HG03064 (cell line): ENCODE data around the gene POTEF.
"Not testable (repeated sequence)": the region's sequence is repeated elsewhere in the genome, so short reads cannot be mapped to it uniquely, and the experiment has no call there.

Experiments used
- ATAC-seq: cut with Tn5 transposase; IDR thresholded peaks from one replicate; pipeline ENCODE4 v1.9.1; 2021; ENCODE audit warnings: low read depth; ENCODE audit not compliant: unreplicated experiment

Gene POTEF

DNA sequence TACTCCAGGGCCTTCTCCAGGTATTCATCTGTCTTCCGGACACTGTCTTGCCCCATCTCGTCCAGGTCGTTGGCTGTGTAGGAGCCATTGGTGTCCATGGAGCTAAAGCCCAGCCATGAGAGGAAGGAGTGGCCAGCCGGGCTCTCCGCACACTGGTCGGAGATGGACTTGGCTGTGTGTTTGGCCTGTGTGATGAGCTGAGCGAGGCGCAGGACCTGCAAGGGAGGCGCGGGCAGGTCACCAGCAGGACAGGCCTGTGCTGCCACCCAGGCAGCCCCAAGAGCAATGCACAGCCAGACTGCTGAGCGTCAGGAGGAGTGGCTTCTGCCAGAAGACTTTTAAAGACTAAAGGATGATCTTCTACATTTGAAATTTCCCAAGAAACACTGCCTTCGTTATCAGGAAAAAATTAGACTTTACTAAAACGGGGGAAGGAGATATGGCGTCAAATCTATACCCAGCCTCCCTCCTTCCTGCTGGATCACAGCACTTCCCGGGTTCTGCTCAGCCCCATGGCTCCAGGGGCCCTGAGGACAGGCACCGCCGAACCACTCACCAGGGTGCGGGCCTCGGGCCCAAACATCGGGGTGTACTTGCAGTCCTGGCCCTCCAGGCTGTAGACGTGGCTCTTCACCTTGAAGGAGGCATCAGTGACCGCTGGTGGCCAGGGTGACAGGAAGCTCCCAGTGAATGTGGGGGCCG, 24.9 kb upstream of the POTEF start:
- ATAC-seq, result not testable (repeated sequence)

DNA sequence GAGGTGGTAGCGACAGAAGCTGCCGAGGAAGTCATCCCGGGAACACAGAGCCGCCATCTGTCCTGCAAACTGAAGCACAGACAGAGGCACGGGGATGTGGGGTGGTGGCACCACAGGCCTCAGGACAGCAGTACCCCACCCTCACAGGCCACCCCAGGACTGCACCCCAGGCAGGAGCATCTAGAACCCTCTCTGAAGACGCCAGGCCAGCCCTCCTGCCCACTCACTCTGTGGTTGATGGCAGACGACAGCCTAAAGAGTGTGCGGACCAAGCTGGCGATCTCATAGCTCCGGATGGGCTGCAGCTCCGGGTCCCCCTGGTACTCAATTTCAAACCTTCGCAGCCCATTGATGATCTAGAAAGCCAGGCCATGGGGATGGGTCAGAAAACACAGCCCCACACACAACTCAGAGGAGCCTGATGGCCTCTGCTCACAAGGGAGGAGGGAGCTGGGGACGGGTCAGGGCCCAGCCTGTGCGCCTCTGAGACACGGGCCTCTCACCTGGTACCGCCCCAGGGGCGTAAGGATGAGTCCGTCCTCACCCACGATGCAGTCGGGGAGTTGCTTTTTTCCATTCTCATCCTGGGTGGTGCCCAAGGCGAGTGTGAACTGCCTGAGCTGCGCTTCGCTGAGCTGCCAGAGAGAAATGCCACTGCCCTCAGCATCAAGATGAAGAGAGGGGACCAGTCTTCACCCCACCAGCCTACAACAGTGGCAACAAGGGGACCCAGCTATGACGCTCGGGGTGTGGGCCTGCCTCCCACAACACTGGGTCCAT, 24.0 kb upstream of the POTEF start:
- ATAC-seq, result no peak

DNA sequence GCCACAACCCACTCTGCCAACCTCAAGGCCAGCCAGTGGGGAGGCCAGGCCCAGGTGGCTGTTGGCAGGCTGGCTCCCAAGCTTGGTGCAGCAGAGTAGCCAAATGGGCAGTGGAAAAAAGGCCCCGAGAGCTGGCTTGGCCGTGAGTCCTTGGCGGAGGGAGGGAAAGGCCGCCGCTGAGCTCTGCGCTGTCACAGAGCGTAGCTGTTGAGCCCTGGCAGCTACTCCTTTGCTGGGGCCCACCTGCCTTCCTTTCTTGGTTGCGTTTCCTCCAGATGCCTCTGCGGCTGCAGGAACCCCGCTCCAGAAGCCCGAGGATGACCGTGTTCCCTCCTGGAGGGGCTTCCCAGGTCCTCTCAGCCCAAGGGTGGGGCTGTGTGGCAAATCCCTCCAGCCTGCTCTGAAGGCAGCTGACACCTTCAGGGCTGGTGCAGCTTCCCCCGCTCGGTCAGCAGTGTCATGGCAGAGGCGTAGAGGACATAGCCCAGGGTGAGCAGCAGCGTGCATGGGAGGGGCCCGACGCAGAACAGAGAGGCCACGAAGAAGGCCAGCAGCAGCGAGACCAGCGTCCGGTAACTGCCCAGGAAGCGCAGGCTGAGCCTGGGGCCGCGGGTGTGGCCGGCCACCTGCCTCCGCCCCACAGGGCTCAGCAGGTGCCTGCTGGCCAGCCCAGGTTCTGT, 23.3 kb upstream of the POTEF start:
- ATAC-seq, result not testable (repeated sequence)

DNA sequence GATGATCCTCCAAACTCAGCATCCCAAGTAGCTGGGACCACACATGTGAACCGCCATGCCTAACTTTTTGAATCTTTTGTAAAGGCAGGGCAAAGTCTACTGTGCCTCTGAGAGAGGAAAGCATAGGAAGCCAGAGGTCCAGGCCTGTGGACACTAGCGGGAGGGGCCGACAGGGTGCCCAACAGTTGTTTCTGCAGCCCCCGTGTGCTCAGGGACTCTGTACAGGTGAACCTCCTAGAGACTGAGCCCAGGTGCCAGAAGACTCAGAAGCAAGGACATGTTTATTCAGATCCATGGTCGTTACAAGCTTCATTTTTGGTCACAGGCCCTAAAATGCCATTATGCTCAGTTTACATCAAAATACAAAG, 22.1 kb upstream of the POTEF start:
- not testable (repeated sequence) for ATAC-seq

DNA sequence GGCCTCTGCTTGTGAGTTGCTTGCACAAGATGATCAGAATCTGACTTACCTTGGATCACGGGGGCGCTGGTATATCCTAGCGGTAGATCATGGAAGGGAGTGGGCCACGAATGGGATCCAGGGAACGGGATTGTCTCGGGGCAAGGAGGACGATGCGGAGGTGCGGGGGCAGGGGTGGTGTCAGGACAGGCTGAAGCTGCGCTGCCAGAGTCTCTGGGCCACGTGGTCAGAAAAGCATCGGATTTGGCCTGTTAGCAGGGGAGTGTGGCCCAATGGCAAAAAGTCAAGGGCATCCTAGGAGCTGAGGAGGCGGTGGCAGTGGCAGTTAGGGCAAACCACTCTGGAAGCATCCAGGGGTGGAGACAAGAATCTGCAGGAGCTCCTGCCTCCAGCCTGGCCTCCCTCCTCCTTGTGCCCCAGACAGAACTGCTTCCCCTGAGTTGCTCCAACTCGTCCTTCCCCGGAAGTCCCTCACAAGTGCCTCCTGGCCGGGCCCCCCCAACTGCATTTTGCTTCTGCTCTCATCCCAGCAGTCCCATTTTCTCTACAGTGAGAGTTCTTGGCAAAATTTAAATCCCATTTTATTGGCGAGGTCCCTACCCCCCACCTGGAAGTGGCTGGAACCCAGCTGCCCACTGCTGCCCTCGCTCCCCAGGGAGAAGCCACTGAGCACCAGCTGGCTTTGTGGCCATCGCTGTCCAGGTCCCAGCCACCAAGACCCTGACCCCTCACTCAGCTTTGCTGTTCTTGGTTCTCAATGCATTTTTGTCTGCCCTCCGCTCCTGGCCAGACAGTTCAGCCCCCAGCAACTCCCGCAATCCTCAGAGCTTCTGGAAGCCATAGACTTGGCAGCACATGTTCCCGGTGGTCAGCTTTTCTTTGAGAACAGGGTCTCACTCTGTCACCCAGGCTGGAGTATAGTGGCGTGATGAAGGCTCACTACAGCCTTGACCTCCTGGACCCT, 21.4 kb upstream of the POTEF start:
- no peak for ATAC-seq

DNA sequence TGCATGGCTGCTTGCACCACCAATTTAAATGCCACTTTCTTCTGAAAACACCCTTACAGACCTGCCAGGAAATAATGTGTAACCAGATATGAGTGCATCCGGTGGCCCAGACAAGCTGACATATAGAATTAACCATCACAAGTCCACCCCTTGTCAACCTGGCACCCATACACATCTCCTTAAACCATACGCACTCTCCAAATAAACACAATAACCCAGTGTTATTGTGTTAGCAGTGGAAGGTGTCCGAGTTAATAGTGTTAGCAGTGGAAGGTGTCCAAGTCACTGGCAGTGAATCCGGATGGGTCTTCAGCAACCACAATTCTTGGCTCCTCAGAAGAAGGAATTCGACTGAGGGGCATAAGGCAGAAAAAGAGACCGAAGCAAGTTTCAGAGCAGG, 19.5 kb upstream of the POTEF start:
- ATAC-seq, result not testable (repeated sequence)

DNA sequence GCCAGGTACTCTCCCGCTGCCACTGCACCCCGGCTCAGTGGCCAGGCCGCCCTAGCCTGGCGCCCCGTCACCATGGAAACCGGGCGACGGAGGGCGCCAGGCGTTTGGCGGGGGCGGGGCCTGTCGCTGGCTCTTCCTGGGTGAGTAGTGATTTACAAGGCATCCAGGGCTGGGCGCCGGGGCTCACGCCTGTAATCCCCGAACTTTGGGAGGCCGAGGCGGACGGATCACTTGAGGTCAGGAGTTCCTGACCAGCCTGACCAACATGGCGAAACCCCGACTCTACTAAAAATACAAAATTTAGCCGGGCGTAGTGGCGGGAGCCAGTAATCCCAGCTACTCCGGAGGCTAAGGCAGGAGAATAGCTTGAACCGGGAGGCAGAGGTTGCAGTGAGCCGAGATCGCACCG, 16.0 kb upstream of the POTEF start, which contains the start of gene CCDC74B:
TSS of gene CCDC74B (minus strand) at position 107 of the 409 bp plus-strand sequence. CDS start 116 bp downstream, outside the sequence.
- ATAC-seq, result peak; percentile 87

DNA sequence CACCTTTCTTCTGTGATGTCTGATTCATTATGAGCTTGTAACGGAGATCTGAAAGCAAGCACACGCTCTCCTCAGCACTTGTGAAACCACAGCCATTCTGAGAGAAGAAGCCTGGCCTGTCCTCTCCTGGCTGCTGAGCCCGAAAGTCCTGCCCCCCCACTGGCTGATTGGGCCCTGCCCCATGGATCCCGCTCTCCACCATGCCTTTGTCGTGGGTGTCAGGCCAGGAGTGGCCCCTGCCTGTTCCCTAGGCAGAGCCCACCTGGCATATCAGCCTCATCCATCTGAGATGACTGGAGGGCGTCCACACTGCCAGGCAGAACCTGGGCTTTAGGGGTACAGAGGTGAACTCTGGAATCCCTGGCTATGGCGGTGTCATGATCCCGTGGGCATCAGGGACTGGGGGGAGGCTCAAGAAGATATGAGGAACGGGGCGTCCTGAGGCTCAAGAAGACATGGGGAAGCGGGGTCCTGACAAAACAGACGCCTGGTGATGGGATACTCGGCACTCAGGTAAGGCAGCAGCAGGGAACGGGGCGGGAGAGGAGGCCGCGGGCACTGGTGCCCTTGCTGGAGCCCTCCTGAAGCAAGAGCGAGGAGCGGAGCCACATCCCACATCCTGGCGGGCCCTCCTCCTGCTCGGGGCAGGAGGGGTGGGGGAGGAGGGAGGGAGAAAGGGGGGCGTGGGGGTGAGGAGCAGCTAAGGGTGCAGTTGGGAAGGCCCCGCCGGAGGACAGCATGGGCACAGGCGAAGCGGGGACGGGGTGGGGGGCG, 14.4 kb upstream of the POTEF start:
- ATAC-seq, result not testable (repeated sequence)

DNA sequence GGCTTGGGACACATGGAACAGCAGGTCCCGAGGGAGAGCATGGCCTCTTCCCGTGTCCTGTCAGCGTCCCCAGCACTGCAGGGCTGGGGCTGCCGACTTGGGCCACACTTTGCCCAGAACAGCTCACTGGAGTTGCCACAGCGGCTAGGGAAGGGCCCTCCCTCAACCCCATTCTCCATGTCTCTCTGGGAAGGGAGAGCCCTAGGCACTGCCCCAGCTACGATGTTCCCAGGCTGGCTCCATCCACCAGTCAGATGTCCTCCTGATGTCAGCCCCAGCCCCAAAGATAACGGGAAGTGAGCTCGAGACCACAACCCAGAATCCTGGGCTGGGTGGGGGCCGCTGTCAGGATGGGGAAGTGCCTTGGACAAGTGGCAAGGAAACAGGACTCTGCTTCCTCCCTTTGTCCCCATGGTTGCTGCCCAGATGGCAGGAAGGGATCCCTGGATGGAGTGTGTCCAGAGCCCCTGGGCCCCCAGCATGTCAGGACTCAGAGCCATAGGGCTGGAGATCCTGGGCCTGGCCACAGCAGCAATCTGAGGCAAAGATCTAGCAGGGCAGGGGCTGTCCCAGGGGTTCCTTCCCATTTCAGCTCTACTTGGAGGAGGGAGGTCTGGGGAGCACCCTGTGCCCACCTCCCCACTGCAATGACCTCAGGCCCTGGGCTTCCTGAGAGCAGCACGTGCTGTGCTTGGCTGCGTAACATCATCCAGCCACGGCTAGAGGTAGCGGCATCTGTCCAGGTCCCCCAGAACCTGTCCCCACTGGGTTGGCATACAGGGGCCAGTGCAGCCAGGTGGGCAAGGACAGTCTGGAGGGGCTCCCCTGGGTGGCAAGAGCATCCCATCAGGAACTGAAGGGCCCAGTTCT, 13.6 kb upstream of the POTEF start:
- not testable (repeated sequence) for ATAC-seq

DNA sequence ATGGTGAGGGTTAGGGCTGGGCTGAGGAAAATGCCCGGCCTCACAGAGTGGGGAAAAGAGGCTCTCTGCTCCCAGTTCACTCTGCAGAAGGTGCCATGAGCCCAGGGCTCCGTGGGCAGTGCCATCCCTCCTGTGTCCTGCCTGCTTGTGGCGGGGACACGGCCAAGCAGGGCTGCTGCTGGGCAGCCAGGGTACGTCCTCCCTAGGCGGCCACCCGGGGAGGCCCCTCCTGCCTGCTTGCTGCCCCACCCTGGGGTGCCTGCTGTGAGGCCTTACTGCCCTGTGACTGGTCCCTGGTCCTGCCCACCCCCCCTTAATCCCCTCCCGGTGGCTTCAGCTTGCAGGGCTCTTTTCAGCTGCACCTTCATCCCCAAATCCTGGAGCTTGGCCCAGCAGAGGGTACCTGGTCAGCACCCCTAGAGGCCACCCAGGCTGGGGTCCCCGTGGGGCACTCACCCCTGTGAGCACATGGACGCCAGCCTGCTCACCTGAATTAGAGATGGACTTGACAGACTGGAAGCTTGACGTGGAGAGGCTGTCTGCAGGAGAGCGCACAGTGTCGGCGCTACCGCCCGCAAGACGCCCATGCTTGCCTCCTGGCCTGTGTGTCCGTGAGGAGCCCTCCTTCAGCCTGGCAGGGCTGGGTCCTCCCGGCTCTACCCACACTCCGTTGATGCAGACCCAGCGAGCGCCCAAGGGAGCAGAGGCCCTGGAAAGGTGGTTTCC, 12.8 kb upstream of the POTEF start:
- not testable (repeated sequence) for ATAC-seq

DNA sequence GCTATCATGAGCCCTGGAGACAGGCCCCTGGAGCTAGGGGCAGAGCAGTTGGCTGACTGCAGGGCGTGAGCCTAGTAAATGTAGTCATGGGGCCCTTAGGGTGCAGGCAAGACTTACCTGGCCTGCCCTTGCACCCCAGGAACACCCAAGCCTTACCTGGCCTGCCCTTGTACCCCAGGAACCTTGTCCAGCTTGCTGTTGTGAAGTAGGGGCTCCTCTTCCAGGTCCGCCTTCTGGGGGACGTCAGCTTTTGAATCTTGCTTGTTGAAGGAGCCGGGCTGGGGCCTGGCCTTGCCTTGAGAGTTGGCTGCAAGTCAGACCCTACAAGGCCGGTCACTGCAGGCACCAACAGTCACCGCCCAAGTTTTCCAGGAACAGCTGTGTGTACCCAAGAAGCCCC, 12.0 kb upstream of the POTEF start:
- ATAC-seq, result not testable (repeated sequence)

DNA sequence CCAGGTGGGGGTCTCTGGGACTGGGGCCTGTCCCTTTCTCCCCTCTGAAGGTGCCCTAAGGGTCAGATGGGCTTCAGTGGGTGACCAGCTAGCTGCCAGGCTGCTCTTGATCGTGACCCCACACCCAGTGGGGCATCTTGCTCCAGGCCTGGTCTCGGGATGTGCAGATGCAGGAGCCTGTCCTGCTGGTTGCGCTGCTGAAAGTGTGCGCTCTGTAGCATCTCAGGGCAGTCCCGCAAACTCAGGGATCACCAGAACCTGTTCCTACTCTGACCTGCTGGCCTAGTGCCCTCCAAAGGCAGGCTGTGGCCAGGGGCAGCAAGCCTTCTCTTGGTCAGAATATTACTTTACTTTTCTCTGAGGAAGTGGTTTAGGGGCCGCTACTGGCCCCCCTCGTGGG, 11.5 kb upstream of the POTEF start:
- ATAC-seq, result not testable (repeated sequence)

DNA sequence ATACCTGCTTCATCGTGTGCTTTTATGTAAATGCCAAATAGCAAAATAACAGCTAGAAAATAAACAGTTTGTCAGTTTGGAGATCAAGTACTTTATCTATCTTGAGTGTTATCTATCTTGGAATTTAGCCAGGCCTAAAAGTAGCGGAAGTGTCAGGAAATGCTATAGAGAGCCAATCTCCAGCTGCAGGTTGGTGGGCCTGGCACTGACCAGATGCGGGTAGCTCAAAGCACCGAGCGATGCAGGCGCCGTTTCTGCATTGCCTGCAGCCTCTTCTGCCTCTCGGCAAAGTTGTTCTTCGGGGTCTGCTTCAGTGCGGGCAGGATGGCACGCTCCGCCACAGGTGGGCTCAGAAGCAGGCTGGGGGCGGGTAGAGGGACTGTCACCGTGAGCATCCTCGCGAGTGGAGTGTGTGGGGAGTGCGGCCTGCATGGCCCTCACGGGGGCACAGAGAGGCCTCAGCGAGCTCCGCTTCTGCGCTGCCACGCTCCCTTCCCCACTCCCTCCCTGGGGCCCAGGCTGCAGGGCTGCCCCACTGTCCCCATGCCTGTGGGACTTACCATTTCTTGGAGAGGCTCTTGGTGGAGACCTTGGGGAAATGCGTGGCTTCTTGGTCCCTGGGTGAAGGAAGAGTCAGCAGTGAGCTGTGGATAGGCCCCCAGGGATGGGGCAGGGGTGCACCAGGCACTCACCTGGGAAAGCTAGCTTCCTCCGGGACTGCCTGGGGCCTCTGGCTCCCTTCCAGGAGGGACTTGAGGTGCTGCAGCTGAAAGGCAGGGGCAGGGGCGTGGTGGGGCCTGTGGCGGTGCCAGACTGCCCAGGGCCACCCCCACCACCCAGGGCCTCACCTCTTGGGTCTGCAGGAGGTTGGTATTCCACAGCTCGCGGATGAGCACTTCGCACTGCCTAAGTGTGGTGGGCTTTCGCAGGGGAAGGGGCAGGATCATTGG, 10.6 kb upstream of the POTEF start:
- ATAC-seq, result not testable (repeated sequence)

DNA sequence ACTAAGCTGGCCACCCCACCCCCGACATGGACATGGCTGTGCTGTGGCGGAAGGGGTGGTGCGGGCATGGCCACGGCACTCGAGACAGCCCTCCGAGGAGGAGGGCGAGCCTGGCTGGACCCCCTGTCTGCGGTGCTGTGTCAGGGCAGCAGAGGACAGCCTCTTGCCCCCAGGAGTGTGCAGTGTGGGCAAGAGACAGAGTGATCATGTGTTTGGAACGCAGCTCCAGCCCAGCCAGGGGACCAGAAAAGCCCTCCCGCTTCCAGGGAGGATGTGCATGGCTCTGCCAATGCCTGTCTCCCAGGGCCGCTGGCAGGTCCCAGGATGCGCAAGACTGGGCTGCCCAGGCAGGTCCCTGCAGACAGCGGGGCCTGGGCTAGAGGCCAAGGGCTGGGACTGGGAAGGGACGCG, 9.8 kb upstream of the POTEF start:
- ATAC-seq, result not testable (repeated sequence)

DNA sequence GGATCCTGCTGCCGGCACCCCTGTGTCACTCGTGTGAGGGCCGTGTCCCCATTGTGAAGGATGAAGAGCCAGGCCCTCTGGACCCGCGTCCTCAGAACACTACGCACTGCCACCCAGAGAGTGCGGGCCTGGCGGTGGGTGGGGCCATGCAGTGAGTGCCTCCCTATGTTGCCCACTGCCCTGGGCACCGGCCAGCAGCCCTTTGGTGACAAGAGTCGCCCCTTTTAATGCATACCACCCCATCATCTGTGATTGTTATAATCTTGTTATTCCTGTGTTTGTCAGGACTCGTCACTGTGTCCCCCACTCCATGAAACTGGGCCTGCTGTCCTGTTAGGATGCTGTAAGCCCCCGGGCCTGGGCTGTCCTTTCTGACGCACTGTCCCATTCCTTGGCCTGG, 9.3 kb upstream of the POTEF start:
- ATAC-seq, result not testable (repeated sequence)

DNA sequence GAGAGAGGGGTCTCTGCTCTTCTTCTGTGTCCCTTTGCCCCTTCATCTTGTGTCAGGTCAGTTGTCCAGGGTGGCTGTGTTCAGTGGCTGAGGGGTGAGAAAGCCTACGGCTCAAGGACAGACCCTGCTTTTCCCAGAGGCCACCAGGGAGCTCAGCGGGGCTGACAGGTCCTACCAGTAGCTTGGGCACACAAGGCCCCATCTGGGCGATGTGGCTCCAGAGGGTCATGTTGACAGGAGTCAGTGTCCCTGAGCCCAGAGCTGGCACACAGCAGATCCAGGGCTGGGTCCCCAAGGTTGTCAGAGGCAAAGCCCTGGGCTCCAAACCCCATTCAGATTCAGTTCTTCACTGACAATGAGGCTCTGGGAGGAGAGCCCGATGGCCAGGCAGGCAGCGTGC, 8.1 kb upstream of the POTEF start:
- not testable (repeated sequence) for ATAC-seq

DNA sequence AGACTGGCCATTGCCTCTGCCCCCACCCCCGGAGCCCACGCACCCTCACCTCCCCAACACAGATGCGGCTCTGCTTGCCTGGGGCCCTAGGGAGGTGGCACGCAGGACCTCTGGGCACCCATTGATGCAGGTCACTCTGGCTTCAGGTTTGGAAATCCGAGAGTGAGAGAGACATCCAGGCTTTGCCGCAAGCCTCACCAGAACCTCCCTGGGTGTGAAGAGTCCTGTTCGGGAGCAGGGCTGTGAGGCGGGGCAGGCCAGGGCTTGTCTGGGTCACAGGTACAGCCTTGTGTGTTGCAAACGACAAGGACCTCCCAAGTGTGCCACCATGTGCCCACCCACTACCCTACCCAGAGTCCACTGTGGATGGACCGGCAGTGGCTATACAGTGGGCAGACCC, 7.5 kb upstream of the POTEF start:
- not testable (repeated sequence) for ATAC-seq
